EL (cell line): ENCODE measurements around the gene LARP6.
A peak's percentile ranks its signal among the peaks of the same experiment; 100 is the strongest.
"Not testable (repeated sequence)": the region's sequence is repeated elsewhere in the genome, so short reads cannot be mapped to it uniquely, and the experiment has no call there.

Source experiments
- DNase-seq: peaks from one replicate; pipeline ENCODE4 v3.0.0-alpha.2; 2016

Gene LARP6

DNA sequence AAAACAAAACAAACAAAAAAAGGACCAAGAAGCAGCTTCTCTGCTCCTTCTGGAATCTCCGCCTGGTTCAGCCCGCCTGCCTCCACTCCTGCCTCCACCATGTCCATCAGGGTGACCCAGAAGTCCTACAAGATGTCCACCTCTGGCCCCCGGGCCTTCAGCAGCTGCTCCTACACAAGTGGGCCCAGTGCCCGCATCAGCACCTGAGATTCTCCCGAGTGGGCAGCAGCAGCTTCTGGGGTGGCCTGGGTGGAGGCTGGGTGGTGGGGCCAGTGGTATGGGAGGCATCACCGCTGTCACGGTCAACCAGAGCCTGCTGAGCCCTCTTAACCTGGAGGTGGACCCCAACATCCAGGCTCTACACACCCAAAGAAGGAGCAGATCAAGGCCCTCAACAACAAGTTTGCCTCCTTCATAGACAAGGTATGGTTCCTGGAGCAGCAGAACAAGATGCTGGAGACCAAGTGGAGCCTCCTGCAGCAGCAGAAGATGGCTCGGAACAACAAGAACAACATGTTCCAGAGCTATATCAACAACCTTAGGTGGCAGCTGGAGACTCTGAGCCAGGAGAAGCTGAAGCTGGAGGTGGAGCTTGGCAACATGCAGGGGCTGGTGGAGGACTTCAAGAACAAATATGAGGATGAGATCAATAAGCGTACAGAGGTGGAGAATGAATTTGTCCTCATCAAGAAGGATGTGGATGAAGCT, 4.8 kb upstream of the LARP6 start:
- DNase-seq: not testable (repeated sequence)

DNA sequence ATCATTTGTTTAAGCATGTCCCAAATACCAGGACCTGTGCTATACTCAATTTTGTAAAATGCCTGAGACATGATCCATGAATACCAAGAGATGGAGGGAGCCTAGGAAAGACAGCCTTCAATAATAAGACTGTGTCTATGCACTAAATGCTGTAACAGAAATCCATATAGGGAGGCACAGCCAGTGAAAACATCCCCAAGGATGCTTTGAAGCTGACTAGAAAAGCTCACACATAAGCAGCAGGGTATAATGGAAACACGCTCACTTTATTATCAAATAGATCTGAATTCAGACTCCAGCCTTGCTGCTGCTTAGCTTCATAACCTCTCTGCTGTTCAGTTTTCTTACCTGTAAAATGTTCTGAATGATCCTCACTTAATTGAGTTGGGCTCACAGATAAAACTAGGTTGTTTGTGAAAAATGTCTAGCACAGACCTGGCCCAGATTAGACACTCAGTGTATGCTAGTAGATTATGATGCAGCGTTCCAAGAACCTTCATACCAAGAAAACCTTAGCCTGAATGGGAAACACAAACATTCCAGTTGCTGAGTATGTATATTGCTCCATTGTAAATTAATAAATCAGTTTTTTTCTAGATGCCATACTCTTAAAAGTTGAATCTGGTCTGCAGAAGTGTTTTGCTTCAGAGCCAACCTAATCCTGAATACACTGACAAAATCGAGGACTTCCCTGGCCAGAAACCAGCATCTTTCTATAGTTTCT, 3.8 kb upstream of the LARP6 start:
- peak; percentile 23 for DNase-seq

DNA sequence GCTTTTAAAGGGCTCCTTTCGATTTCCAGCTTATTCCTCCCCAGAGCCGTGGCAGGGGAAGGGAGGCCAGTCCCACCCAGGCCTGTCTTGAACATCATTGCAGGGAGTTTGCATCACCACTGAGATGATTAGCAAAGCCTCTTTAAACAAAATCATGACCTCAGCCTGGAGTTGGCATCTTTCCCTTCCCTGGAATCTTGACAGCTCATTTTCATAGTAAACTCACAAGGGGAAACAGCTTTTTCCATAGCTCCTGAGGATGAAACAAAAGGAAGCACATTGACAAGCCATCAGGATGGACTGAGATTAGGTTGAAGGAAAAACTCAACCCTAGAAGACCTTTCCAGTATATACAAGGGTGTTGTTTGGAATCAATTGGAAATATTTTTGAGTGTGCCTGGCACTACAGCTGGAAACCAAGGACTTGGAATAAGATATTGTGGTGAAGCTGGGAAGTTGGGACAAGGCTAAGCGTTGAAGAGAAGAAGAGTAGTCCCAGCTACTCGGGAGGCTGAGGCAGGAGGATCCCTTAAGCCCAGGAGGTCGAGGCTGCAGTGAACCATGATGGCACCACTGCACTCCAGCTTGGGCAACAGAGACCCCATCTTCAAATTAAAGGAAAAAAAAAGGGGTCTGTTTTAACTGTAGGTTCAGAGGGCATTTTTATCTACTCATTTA, 3.1 kb upstream of the LARP6 start:
- DNase-seq: peak; percentile 100

DNA sequence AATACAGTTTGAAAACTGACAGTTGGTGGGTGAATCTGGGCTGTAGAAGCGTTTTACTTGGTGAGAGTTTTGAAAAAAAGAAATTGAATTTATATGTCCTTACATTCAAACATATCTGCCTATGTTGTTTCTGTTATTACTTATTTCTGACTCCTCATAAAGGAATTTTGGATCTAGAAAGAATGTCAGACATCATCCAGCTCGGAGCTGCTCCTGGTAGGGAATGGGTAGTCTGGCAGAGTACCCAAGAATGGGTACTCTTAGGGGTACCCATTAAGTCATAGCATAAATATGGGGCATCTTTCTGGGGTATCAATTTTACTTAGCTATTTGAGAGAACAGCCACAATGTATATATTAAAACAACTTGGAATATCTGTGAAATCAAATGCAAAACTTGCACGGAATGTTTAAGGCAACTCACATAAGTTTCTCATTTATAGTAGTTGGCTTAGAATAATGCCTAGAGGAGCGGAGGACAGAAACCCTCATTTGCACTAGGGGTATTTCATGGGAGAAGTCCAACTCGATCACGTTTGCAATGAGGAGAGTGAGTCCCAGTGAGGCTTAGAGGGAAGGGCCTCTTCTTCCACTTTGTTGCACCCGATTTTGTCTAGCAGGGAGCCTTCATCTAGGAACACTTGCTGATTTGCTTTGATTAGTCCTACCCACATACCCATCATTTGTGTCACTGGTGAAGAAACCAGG, 2.4 kb upstream of the LARP6 start:
- DNase-seq: peak; percentile 74

DNA sequence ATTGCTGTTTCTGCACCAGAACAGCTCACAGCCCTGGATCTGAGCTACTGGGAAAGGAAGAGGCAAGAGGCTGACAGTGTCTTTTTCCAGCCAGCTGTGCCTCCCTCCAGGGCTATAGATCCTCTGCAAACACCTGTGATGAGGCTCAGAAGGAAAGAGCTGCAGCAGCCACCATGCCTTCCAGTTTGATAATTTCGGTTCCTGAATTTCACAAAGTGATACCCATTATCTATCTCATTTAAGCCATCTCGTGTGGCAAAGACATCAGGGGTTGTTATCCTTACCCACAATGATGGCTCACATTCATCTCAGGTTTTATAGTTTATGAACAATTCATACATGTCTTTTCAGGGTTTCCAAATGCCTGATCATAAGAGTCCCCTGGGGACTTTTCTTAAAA, 1.8 kb upstream of the LARP6 start:
- DNase-seq: peak; percentile 20

DNA sequence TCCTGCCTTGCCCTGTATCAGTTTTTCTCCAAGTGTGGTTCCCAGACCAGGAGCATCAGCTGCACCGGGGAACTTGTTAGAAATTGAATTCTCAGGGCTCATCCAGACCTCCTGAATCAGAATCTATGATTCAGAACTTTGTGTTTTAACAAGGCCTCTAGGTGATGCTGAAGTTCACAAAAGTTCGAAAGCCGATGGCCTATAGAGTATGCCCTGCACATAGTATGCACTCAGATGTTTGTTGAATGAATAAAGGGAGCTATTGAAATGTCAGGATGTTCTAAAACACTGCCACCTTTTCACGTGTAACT, 664 bp upstream of the LARP6 start:
- DNase-seq: peak; percentile 64

DNA sequence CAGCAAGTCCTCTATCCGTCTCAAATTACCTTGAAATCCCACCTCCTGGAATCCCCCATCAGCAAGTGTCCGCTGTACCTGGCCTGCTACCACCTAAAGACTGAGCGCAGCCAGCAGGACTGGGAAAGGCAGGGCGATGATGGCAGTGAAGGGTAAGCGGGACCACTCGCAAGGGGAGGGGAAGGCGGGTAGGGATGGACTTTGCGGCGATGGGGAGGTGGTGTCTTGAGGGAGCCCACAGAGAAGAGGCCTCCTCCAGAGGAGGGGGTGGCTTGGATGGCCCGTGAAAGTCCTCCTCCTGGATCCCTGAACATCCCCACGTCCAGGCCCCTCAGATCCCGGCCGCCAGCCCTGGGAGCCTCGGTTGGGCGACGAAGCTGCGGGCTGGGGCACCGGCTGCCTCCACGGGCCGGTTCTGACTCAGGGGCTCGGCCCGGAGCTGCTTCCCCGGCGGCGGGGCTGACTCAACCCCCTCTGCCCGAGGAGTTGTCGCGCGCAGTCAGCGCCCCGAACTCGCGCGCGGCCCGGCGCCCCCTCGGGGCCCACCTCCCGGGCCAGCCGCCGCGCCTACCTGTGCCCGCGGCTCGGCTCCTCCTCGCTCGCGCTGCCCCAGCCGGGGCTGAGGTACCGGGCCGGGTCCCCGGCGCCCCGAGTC, 512 bp downstream of the LARP6 start:
- DNase-seq: peak; percentile 67

DNA sequence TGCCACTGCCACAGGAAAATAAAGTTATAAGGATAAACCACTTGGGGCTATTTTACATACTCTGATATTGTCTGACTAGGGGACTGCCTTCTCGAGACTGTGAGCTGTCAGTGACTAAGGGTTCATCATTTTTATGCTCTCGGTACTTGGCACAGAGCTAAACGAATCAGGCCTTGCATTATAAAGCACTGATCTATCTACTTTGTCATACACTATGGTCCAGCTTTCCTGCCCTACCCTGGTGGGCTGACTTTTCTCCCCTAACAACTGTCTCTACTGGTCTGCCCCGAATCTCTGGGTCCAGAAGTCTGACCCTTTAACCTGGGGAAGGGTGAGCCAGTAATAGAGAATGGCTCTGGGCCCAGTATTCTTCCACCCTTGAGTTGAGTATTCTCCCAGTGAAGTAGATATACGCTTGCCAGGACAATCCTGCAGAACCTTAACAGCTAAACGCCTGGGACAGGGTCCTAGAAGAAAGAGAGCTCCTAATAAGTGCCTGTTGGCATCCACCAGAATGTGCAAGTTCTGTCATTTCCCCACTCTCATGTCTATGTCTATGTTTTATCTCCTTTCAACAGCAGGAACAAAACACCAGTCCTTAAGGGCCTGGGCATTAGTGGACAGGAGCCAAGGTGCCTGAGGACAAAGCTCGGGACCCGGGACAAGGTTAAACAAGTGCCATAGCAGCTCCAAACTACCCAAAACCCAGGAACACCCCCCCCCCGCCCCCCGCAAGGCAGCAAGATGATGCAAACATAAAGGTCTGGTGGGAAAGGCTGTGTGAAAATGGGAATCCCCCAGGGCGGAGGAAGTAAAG, 1.2 kb downstream of the LARP6 start:
- DNase-seq: peak; percentile 84

DNA sequence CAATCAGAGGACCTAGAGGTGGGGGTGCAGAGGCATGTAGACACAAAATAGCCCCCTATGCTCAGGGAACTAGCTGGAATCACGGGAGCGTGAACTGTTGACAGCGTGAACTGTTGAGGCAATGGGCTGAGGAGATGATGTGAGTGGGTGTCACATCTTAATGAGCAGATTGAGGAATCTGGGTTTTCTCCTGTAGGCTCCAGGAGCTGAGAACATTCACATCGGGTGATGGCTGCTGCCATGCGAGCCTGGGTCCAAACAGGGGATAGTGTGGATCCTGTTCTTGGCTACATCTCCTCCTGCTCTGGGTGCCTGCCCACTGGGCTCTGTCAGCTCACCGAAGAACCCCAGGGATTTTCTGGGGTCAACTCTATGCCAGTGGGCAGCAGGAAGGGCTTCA, 2.1 kb downstream of the LARP6 start:
- DNase-seq: no peak

DNA sequence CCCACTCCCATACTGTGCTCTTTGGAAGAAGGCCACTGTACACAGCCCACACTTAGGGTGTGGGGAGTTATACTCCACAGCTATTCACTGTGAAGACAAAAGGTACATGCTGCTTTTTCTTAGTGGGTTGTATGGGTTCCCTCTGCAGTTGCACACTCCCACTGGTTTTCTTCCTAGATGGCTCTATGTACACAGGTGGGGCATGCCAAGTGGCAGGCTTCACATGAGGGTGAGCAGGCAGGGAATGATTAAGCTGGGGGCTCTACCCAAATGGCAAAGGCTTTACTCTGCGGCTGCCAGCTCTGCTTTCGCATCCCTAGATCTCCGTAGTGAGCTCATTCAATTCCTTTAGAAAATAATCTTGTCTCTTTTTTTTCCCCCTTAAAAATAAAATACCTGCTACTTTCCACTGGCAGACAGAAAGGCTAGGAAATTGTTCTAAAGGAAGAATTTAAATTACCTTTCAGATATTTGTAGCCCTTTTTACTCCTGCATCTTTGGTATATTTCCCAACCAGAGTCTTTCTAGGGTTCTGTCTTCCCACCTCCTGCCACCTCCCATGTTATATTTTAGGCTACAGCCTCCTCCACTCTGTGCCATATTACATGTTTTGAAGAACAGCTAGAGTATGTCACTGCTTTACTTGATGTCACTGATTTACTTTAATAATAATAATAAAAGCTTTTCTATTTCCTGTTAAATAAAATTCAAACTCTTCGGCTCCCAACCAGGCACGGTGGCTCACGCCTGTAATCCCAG, 8.2 kb downstream of the LARP6 start:
- DNase-seq: no peak

DNA sequence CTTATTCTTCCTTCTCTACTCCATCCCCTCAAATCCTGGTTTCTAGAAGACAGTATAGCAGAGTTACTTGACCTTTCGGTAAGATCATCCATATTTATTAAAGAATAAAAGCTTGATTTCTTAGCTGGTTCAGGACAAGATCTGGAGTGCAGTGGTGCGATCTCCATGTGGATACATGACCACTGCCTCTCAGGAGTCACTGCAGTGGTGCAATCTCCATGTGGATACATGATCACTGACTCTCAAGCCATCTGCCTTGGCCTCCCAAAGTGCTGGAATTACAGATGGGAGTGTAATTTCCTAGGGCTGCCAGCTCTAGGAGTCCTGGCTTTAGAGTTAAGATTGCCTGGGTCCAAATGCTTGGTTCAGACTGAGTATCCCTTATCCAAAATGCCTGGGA, 16.5 kb downstream of the LARP6 start:
- no peak for DNase-seq

DNA sequence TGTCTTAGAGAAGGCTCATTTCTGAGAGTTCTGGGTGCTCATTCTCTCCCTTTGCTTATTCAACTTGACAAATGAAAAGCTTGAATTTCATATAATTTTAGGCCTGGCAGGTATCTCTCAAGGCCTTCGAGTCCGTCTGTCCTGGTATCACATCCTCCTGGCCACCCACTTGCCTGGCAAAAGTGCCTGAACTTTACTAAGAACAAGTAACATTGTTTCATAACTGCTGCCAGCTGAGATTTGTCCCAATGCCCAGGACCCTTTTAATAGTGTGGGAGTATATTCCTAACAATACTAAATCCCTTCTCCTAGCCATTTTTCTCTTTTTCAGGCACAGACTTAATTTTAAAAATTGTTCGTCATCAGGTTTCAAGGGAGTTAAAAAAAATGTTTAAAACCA, 18.1 kb downstream of the LARP6 start:
- DNase-seq: no peak

DNA sequence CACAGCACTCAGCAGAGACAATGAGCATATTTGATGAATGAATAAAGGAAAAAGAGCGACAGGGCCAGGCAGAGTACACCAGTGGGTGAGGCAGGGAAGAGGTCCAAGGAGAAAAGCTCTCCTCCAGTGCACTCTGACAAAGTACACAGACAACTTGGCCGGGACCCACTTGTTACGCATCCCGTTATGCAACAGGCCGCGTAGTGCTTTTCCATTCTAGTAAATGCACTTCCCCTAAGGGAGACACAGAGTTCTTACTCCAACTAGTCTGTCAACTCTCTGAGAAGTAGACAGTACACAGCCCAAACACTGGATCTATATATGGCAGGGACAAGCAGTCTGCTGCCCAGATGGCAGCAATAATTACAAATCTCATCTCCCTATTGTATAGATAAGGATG, 18.5 kb downstream of the LARP6 start:
- no peak for DNase-seq

DNA sequence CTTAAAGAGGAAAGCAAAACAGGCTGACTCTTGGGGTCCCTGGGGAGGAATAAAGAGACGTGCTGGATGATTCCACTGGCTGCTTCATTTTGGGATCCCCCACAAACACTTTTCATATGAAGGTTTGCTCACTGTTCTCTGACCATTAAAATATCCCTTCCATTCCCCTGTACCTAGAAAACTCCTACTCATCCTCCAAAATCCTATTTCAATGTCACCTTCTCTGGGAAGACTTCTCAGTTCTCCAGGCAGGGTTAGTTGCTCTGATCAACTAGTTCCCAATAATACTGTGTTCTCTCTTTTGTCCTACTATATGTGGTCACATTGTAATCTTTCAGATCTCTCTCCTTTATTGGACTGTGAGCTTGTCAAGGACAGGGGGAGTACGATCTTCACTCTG, 19.0 kb downstream of the LARP6 start:
- DNase-seq: no peak

DNA sequence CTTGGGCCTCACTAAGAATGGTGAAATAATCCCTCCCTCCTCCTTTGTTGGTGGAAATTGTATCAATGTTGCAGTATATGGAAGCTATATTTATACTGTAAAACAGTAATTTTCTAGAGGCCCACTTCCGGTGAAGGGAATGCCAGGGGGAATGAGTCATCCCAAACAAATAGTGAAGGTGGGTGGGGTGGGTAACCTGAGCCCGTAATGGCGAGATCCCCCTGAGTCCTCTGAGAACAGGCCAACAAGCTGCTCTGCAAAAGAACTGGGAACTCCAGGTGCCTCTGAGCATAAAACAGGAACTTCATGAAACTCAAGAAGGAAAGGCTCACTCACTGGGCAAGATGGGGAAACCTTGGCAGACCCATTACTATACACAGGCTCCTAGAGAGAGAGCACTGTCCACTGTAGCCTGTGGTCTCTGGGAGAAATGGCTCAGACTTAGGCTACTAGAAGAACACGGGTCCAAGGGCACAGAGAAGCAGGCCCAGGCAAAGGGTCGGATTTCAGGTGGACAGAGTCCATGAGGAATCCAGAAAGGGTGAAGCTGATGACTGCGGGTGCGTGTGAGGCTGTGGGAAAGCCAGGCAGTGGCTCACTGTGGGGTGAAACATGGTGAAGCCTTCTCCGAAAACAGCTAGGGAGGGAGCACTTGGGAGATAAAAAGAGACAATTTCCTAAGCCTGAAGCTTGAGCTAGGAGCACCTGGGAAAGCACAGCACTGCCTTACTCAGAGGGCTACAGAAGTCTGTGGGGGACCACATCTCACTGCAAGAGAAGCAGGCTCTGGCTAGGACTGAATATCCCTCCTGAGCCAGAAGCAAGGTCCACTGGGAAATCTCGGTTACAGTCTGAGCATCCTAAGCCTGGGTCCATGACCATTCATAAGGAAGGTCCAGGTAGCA, 19.8 kb downstream of the LARP6 start:
- peak; percentile 82 for DNase-seq

DNA sequence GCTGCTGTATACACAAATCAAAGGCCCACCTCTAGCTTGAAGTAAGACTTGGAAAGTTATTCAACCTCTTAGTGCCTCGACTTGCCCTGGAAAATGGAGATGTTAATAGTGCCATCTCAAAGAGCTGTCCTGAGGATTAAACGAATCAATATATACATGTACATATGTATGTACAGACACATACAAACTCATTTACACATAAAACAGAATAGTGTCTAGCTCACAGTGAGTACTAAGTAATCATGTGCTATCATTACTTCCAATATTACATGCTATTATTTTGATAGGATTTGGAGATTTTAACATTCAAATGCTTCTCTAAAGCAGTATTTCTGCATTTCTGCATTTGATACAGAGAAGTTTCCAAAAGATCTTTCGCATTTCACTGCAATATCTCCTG, 20.5 kb downstream of the LARP6 start:
- no peak for DNase-seq

DNA sequence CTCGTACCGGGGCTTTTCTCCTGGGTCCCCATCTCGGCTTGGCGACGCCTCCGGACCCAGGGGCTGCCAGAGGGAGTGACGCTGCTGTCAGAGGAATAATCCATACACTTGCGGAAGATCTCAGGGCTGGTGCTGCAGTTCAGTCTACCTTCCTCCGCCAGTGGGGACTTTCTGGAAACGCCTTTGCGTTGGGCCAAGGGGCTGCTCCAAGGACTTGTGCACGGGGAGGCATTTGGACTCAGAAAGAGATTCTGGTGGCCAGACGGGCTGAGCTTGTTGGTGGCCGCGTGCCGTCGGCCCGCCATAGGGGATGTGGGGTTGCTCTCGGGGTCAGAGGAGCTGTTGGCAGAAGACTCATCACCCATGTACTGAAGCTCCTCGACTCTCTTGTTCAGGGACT, 21.8 kb downstream of the LARP6 start:
- no peak for DNase-seq

DNA sequence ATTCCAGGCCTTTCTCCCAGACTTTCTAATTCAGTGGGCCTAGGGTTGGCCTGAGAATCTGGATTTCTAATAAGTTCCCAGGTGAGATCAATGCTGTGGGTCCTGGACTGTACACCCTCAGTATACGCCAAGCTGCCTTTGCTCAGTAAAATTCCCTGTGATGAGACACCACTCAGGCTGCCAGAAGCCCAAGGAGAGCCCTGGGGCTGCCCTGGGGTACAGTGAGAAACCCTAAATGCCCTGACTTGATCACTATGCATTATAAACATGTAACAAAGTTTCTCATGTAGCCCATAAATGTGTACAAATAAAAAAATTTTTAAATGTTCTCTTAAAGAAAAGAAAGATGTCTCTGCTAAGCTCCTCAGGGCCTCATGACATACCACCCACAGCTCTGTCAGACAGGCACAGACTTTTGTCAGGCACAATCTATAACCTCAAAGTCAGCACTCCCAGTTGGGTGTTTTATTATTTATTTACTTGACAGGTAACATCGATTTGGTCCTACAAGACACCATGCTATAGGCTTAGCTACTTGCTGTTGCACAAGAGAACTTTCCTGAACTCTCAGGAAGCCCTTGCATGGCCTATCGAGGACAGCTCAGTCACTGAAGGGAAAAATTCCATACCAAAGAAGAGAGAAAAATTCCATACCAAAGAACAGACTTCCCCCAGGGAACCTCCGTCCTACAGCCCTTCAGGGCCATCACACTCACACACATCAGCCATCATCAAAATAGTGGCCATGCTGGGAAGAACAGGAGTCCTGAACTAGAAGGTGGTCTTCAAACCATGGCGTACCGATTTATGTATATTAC, 22.7 kb downstream of the LARP6 start:
- DNase-seq: no peak

DNA sequence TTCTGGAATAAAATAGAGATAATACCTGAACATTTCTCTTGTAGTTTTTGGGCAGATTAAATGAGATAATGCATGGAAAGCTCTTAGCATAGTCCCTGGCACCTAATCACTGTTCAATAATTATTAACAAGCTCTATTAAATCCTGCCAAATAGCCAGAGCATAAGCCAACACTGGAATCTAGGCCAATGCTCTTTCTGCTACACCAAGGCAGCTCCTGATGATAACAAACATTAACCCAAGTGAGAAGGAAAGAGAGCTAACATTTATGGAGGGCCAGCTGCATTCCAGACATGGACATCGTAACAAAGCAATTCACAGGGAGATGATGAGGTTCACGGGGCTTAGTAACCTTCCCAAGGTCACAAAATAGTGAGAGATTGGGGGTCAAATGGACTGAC, 23.3 kb downstream of the LARP6 start:
- no peak for DNase-seq
